Endothelial cell of umbilical vein (primary cell): ENCODE measurements around the gene TECTA.

ENCODE experiments used
- CTCF ChIP-seq, 2 donors: IDR thresholded peaks; 1 replicate in 1 of 2; 2 replicates in 1 of 2; pipeline ENCODE4 v1.5.1; 2011; ENCODE audit warnings: low read length in 2 of 2, mild to moderate bottlenecking in 2 of 2, moderate library complexity in 2 of 2, control low read depth in 1 of 2, inconsistent platforms in 1 of 2, low read depth in 1 of 2; ENCODE audit not compliant: insufficient read depth in 1 of 2; ENCODE audit errors: extremely low read depth in 1 of 2
- EZH2 ChIP-seq: IDR thresholded peaks from 2 replicates; pipeline ENCODE4 v1.6.1; 2012; ENCODE audit warnings: borderline replicate concordance, low read depth, mild to moderate bottlenecking, moderate library complexity, low read length, inconsistent platforms; ENCODE audit not compliant: severe bottlenecking
- GATA2 ChIP-seq: IDR thresholded peaks from 2 replicates; pipeline ENCODE4 v1.7.0; 2011; ENCODE audit warnings: low read depth, mild to moderate bottlenecking, moderate library complexity, mixed read lengths, low read length; ENCODE audit not compliant: insufficient read length, insufficient read depth
- POLR2A ChIP-seq: IDR thresholded peaks from 2 replicates; pipeline ENCODE4 v1.6.1; 2012; ENCODE audit warnings: low read depth, mild to moderate bottlenecking, control low read depth, low read length
- POLR2AphosphoS5 ChIP-seq: IDR thresholded peaks from 2 replicates; pipeline ENCODE4 v1.6.1; 2012; ENCODE audit warnings: low read depth, mild to moderate bottlenecking, control low read depth, low read length, moderate library complexity; ENCODE audit not compliant: insufficient read depth

- TF ChIP-seq EZH2, result no peak
- no peak for TF ChIP-seq POLR2A
- no peak for TF ChIP-seq CTCF (IDR thresholded peaks at IDR 0.05; ENCODE audit: extremely low read depth in 1 of 2, insufficient read depth in 1 of 2, low read depth in 1 of 2, low read length in 2 of 2)
- no peak for TF ChIP-seq GATA2
- TF ChIP-seq POLR2AphosphoS5, result no peak
These were observed 97.4 kb downstream of the TECTA start for GRCh38 chr11:121198491-121198890.
